SK-N-SH (cell line): ENCODE measurements around the gene CES3. TPM values are rescaled to one million over a fixed set of nuclear protein-coding genes. Genes with fewer than 3 reads are reported as not detected.

Experiments
- CTCF ChIA-PET: fragments of 300-600, 350-600 bp; formaldehyde crosslinking; extraction: SDS; loops from one replicate; lab custom pipeline; 2021; lab: Yijun Ruan, JAX
- POLR2A ChIA-PET: fragments of 350-600 bp; sonication (Branson Sonifier 250); formaldehyde crosslinking; extraction: SDS; loops from one replicate; lab custom pipeline; 2020; ENCODE audit warnings: antibody characterized with exemption, inconsistent platforms; lab: Yijun Ruan, JAX
- DNase-seq: peaks from one replicate; pipeline ENCODE4 v3.0.0; 2012
- H2AFZ ChIP-seq: fragments of 200-600 bp; sonication (generic); 2 replicates; pipeline ENCODE4 v1.8.1; 2016; ENCODE audit warnings: antibody characterized with exemption, mild to moderate bottlenecking, low read depth
- H3F3A ChIP-seq: fragments of 200-600 bp; sonication (generic); replicated peaks from 2 replicates; pipeline ENCODE3; 2016; ENCODE audit warnings: antibody characterized with exemption, mild to moderate bottlenecking; ENCODE audit not compliant: insufficient read depth
- H3K27ac ChIP-seq, 2 experiments: fragments of 200-500 bp in 1 of 2; fragments of 200-600 bp in 1 of 2; sonication (Bioruptor generic) in 1 of 2; sonication (generic), shearing (Covaris generic) in 1 of 2; 2 replicates each; pipeline versions ENCODE4 v1.5.1 to v1.6.1; 2014 to 2016; ENCODE audit warnings: low read depth in 2 of 2, inconsistent platforms in 1 of 2, low read length in 1 of 2, mild to moderate bottlenecking in 1 of 2, mixed read lengths in 1 of 2
- H3K27me3 ChIP-seq: fragments of 200-600 bp; sonication (generic), shearing (Covaris generic); 2 replicates; pipeline ENCODE4 v1.6.1; 2016; ENCODE audit warnings: mixed run types; ENCODE audit not compliant: insufficient read depth
- H3K36me3 ChIP-seq, 2 experiments: fragments of 200-500 bp in 1 of 2; fragments of 200-600 bp in 1 of 2; sonication (Bioruptor generic) in 1 of 2; sonication (generic) in 1 of 2; replicated peaks in 1 of 2; 2 replicates each; pipeline versions ENCODE3 to v1.5.1; 2014 to 2016; ENCODE audit warnings: low read length in 1 of 2, mild to moderate bottlenecking in 1 of 2; ENCODE audit not compliant: insufficient read depth in 2 of 2, control insufficient read depth in 1 of 2
- H3K4me1 ChIP-seq, 2 experiments: fragments of 200-500 bp in 1 of 2; fragments of 200-600 bp in 1 of 2; sonication (Bioruptor generic) in 1 of 2; sonication (generic), shearing (Covaris generic) in 1 of 2; 2 replicates each; pipeline versions ENCODE4 v1.5.1 to v1.6.1; 2014 to 2016; ENCODE audit warnings: low read depth in 1 of 2, low read length in 1 of 2, mixed run types in 1 of 2; ENCODE audit not compliant: insufficient read depth in 2 of 2, control insufficient read depth in 1 of 2
- H3K4me2 ChIP-seq: fragments of 200-600 bp; sonication (generic), shearing (Covaris generic); 2 replicates; pipeline ENCODE4 v1.6.1; 2017; ENCODE audit warnings: mixed run types
- H3K4me3 ChIP-seq, 2 experiments: fragments of 200-500 bp in 1 of 2; fragments of 200-600 bp in 1 of 2; sonication (Bioruptor generic) in 1 of 2; sonication (generic), shearing (Covaris generic) in 1 of 2; 2 replicates each; pipeline versions ENCODE4 v1.5.1 to v1.8.1; 2014 to 2016; ENCODE audit warnings: low read depth in 2 of 2, inconsistent platforms in 1 of 2, low read length in 1 of 2, mild to moderate bottlenecking in 1 of 2, mixed read lengths in 1 of 2, moderate library complexity in 1 of 2
- H3K79me2 ChIP-seq: fragments of 200-600 bp; sonication (generic); 2 replicates; pipeline ENCODE4 v1.8.1; 2017; ENCODE audit warnings: mild to moderate bottlenecking; ENCODE audit not compliant: insufficient read depth
- H3K9ac ChIP-seq: fragments of 200-600 bp; sonication (generic); 2 replicates; pipeline ENCODE4 v1.6.1; 2017; ENCODE audit warnings: mixed run types
- H3K9me2 ChIP-seq: fragments of 200-600 bp; sonication (generic); 2 replicates; pipeline ENCODE4 v1.6.1; 2017; ENCODE audit warnings: mixed run types
- H3K9me3 ChIP-seq: fragments of 200-600 bp; sonication (generic); 2 replicates; pipeline ENCODE4 v1.6.1; 2017; ENCODE audit warnings: mixed run types, mild to moderate bottlenecking, moderate library complexity
- H4K20me1 ChIP-seq: fragments of 200-600 bp; sonication (generic); 2 replicates; pipeline ENCODE4 v1.6.1; 2017; ENCODE audit warnings: mild to moderate bottlenecking, mixed run types; ENCODE audit not compliant: insufficient read depth
- CHD2 ChIP-seq: fragments of 150-350 bp; IDR thresholded peaks from 2 replicates; pipeline ENCODE4 v1.6.1; 2018; ENCODE audit warnings: low read length; ENCODE audit not compliant: partially characterized antibody
- CTCF ChIP-seq: fragments of 200-600 bp; sonication (generic); IDR thresholded peaks from 2 replicates; pipeline ENCODE4 v1.6.1; 2017; ENCODE audit warnings: antibody characterized with exemption, mild to moderate bottlenecking, moderate library complexity
- EZH2phosphoT487 ChIP-seq: fragments of 200-600 bp; sonication (generic); IDR thresholded peaks from 2 replicates; pipeline ENCODE4 v1.6.1; 2017; ENCODE audit warnings: low read depth, mixed run types, mild to moderate bottlenecking, antibody characterized with exemption, moderate library complexity, borderline replicate concordance
- FOSL2 ChIP-seq: IDR thresholded peaks from 2 replicates; pipeline ENCODE4 v1.4.0; 2012; ENCODE audit warnings: low read depth, mild to moderate bottlenecking, moderate library complexity, borderline replicate concordance
- FOXJ3 ChIP-seq: sonication (generic); formaldehyde crosslinking; IDR thresholded peaks from 2 replicates; pipeline ENCODE4 v1.5.1; 2020; ENCODE audit warnings: mild to moderate bottlenecking, missing genetic modification reagents
- FOXM1 ChIP-seq: IDR thresholded peaks from 2 replicates; pipeline ENCODE4 v1.4.0; 2012; ENCODE audit warnings: low read depth, mild to moderate bottlenecking
- GABPA ChIP-seq: IDR thresholded peaks from 2 replicates; pipeline ENCODE4 v1.4.0; 2012; ENCODE audit warnings: low read depth, mild to moderate bottlenecking
- JUND ChIP-seq: IDR thresholded peaks from 2 replicates; pipeline ENCODE4 v1.4.0; 2012
- MAX ChIP-seq: IDR thresholded peaks from 2 replicates; pipeline ENCODE4 v1.4.0; 2012; ENCODE audit warnings: low read depth
- MEF2A ChIP-seq: IDR thresholded peaks from 2 replicates; pipeline ENCODE4 v1.4.0; 2012; ENCODE audit warnings: low read depth, borderline replicate concordance
- NRF1 ChIP-seq: IDR thresholded peaks from 2 replicates; pipeline ENCODE4 v1.6.1; 2012; ENCODE audit warnings: low read depth, mild to moderate bottlenecking, low read length
- RAD21 ChIP-seq: IDR thresholded peaks from 2 replicates; pipeline ENCODE4 v1.6.1; 2012; ENCODE audit warnings: mild to moderate bottlenecking, low read length
- RXRA ChIP-seq: IDR thresholded peaks from 2 replicates; pipeline ENCODE4 v1.4.0; 2012; ENCODE audit warnings: low read depth, mild to moderate bottlenecking, borderline replicate concordance
- SMC3 ChIP-seq: IDR thresholded peaks from 2 replicates; pipeline ENCODE4 v1.6.1; 2012; ENCODE audit warnings: low read depth, low read length, improper control_type of control experiment
- TAF1 ChIP-seq: IDR thresholded peaks from 2 replicates; pipeline ENCODE4 v1.6.1; 2012; ENCODE audit warnings: low read depth, mild to moderate bottlenecking, low read length, moderate library complexity, borderline replicate concordance
- WGBS: methylation state at CpG from one replicate; pipeline ENCODE4 v1.1.6; 2017; ENCODE audit warnings: low lambda C conversion rate; 5-methylcytosine and 5-hydroxymethylcytosine counted together
- polyA plus RNA-seq, 3 experiments: library from polyadenylated mRNA; depleted of rRNA; stranded (reverse); fragments of >200 nt; gene quantifications; 2 replicates each; pipeline ENCODE4 v1.2.3, GENCODE V29; 2012
- TF ChIP-seq, protein P1 (sequence below): IDR thresholded peaks from 2 replicates; pipeline ENCODE4 v1.6.1; 2012; ENCODE audit warnings: mild to moderate bottlenecking, low read depth, low read length, moderate library complexity

CES3 gene
- polyA plus RNA-seq, 1 of the 3 experiments (the other 2 are of a cell fraction): 1.4 TPM

DNA sequence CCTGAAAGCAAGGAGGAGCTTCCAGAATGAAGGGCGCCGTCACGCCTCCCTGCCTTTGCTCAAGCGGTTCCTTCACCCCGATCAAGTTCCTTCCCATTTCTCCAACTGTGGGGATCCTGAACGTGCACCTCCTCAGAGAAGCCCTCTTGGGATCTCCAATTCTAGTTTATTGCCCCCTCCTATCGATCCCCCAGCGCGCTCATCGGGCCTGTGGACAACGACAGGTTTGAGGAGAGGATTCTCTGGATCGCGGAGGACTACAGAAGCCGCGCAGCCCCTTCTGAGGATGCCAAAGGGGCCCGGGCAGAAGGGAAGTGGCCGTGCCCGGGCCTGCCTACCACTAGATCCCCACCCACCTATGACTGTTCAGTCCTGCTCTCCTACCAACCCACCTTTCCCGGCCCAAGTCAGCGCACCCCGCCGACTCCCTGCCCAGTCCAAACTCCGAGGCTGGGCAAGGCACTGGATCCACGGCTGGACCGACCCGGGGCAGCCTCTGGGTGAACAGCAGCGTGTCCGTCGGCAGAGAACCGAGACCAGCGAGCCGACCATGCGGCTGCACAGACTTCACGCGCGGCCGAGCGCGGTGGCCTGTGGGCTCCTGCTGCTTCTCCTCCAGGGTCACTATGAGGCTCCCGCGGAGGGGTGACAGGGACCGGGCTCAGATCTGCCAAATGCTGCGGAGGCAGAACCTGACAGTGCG lies 12.8 kb upstream of the CES3 start:
- Histone ChIP-seq H3K36me3 (peaks cover 0 to 5% of the 10 kb centered on the region in 2 experiments), H3F3A (peaks cover 14% of the 10 kb centered on the region), H3K4me1 (peaks cover 0 to 8% of the 10 kb centered on the region in 2 experiments; a peak in 1 of 4 replicates), H3K9me3 (no peaks in the 10 kb centered on the region; the same call in 1 of the 2 replicates), H3K79me2 (no peaks in the 10 kb centered on the region), H3K27me3 (no peaks in the 10 kb centered on the region), H3K4me2 (peak overlapping the region; percentile 79), H2AFZ (peak overlapping the region; percentile 84), H3K27ac (no peak overlapping the region), H3K9me2 (no peaks in the 10 kb centered on the region), H4K20me1 (no peaks in the 10 kb centered on the region), H3K9ac (no peak overlapping the region), H3K4me3 (peak overlapping the region; percentile 45 to 57; a peak in 3 of 4 replicates)
- WGBS: 30% methylated on average over 35 of the region's 44 CpGs
- ChIA-PET POLR2A (no interaction called here), CTCF (interaction anchor here (1.0 to 3.6 kb wide), 7 partner anchors 11 to 71 kb away, joined by 3 to 22 read pairs (median 4); partner anchors contain the start of gene CES3)
- no peak for DNase-seq
- no peak for TF ChIP-seq RAD21

- Histone ChIP-seq H3F3A (peaks cover 14% of the 10 kb centered on the region), H3K79me2 (no peaks in the 10 kb centered on the region), H3K4me2 (no peak overlapping the region), H3K27me3 (no peaks in the 10 kb centered on the region), H3K9me3 (no peaks in the 10 kb centered on the region; the same call in 1 of the 2 replicates), H2AFZ (peak overlapping the region; percentile 84; the same call in 1 of the 2 replicates), H3K27ac (no peak overlapping the region), H3K4me1 (peaks cover 0 to 8% of the 10 kb centered on the region in 2 experiments; a peak in 1 of 4 replicates), H3K9ac (no peak overlapping the region), H4K20me1 (no peaks in the 10 kb centered on the region), H3K36me3 (no peaks in the 10 kb centered on the region), H3K9me2 (no peaks in the 10 kb centered on the region), H3K4me3 (no peak overlapping the region)
- 80% methylated on average over 12 of the region's 21 CpGs for WGBS
- CTCF ChIA-PET: interaction anchor here (1.2 to 6.2 kb wide), 3 partner anchors 54 to 207 kb away, joined by 4 to 81 read pairs (median 8); partner anchors contain the start of gene NAE1
- DNase-seq: no peak
- POLR2A ChIA-PET: no interaction called here
- TF ChIP-seq FOXM1: no peak
- no peak for TF ChIP-seq TAF1
- TF ChIP-seq FOXJ3 (CRISPR knock-in tag): no peak
Observed at GRCh38 chr16:66948837-66949225, 12.2 kb upstream of the CES3 start.

- peaks cover 0 to 8% of the 10 kb centered on the region in 2 experiments; a peak in 1 of 4 replicates for H3K4me1 ChIP-seq
- H3K4me2 ChIP-seq: no peak overlapping the region
- POLR2A ChIA-PET: no interaction called here
- peaks cover 9% of the 10 kb centered on the region for H3F3A ChIP-seq
- no peaks in the 10 kb centered on the region for H3K27me3 ChIP-seq
- no peaks in the 10 kb centered on the region; the same call in 1 of the 2 replicates for H3K9me3 ChIP-seq
- no peak overlapping the region for H3K4me3 ChIP-seq
- no peaks in the 10 kb centered on the region for H3K79me2 ChIP-seq
- no peak overlapping the region for H3K27ac ChIP-seq
- no peaks in the 10 kb centered on the region for H3K36me3 ChIP-seq
- H2AFZ ChIP-seq: no peak overlapping the region
- H3K9ac ChIP-seq: no peak overlapping the region
- CTCF ChIA-PET: interaction anchor here (1.0 to 6.2 kb wide), 4 partner anchors 55 to 341 kb away, joined by 4 to 81 read pairs (median 6); partner anchors contain the start of gene NAE1
- no peak for DNase-seq
- 92% methylated on average over 6 of the region's 6 CpGs for WGBS
- H3K9me2 ChIP-seq: no peaks in the 10 kb centered on the region
- no peaks in the 10 kb centered on the region for H4K20me1 ChIP-seq
- TF ChIP-seq, protein P1, sequence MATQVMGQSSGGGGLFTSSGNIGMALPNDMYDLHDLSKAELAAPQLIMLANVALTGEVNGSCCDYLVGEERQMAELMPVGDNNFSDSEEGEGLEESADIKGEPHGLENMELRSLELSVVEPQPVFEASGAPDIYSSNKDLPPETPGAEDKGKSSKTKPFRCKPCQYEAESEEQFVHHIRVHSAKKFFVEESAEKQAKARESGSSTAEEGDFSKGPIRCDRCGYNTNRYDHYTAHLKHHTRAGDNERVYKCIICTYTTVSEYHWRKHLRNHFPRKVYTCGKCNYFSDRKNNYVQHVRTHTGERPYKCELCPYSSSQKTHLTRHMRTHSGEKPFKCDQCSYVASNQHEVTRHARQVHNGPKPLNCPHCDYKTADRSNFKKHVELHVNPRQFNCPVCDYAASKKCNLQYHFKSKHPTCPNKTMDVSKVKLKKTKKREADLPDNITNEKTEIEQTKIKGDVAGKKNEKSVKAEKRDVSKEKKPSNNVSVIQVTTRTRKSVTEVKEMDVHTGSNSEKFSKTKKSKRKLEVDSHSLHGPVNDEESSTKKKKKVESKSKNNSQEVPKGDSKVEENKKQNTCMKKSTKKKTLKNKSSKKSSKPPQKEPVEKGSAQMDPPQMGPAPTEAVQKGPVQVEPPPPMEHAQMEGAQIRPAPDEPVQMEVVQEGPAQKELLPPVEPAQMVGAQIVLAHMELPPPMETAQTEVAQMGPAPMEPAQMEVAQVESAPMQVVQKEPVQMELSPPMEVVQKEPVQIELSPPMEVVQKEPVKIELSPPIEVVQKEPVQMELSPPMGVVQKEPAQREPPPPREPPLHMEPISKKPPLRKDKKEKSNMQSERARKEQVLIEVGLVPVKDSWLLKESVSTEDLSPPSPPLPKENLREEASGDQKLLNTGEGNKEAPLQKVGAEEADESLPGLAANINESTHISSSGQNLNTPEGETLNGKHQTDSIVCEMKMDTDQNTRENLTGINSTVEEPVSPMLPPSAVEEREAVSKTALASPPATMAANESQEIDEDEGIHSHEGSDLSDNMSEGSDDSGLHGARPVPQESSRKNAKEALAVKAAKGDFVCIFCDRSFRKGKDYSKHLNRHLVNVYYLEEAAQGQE: no peak
- TF ChIP-seq MEF2A: no peak
- TF ChIP-seq NRF1: no peak
- TF ChIP-seq EZH2phosphoT487: no peak
- no peak for TF ChIP-seq RXRA
- no peak for TF ChIP-seq JUND
- no peak for TF ChIP-seq FOSL2
- TF ChIP-seq CHD2: no peak
- no peak for TF ChIP-seq CTCF
- no peak for TF ChIP-seq MAX
- TF ChIP-seq SMC3: no peak
- no peak for TF ChIP-seq GABPA
Observed at GRCh38 chr16:66949472-66949871, 11.6 kb upstream of the CES3 start.
